Adrenal gland (tissue), 12 donors: ENCODE results near the gene ZRANB3. TPM values are rescaled to one million over a fixed set of nuclear protein-coding genes. Genes with fewer than 3 reads are reported as not detected.

Experiments used
- DNase-seq, 7 donors: peaks; one replicate each; pipeline ENCODE4 v3.0.0-alpha.2; 2019 to 2020
- H3K27ac ChIP-seq, 5 donors: fragments of 200-600 bp; sonication (generic) in 4 of 5; 1 replicate in 3 of 5; 2 replicates in 2 of 5; pipeline versions ENCODE4 v1.5.1 to v1.8.0; 2016 to 2020; ENCODE audit warnings: mild to moderate bottlenecking in 1 of 5
- H3K27me3 ChIP-seq: fragments of 200-600 bp; 2 replicates; pipeline ENCODE4 v1.8.0; 2021
- H3K36me3 ChIP-seq, 2 donors: fragments of 200-600 bp; replicated peaks in 1 of 2; 1 replicate in 1 of 2; 2 replicates in 1 of 2; pipeline versions ENCODE4 v1.5.1 to v1.8.0; 2018 to 2022
- H3K4me1 ChIP-seq, 2 donors: fragments of 200-600 bp; replicated peaks in 1 of 2; 1 replicate in 1 of 2; 2 replicates in 1 of 2; pipeline versions ENCODE4 v1.5.1 to v1.8.0; 2018 to 2021
- H3K4me3 ChIP-seq, 4 donors: fragments of 200-600 bp; sonication (generic) in 3 of 4; one replicate each; pipeline ENCODE4 v1.5.1; 2016 to 2018
- H3K9me3 ChIP-seq, 3 donors: fragments of 200-600 bp; sonication (generic) in 1 of 3; replicated peaks in 1 of 3; 1 replicate in 2 of 3; 2 replicates in 1 of 3; pipeline versions ENCODE4 v1.5.1 to v1.8.0; 2016 to 2021
- CTCF ChIP-seq, 6 experiments: fragments of 450-650 bp in 4 of 6; fragments of 200-600 bp in 2 of 6; sonication (generic) in 1 of 6; IDR thresholded peaks; 1 replicate in 5 of 6; 2 replicates in 1 of 6; pipeline versions ENCODE4 v1.5.1 to v1.8.0; 2016 to 2021; ENCODE audit warnings: antibody characterized with exemption in 6 of 6, mild to moderate bottlenecking in 2 of 6, moderate library complexity in 1 of 6
- POLR2A ChIP-seq, 2 donors: fragments of 450-650 bp; IDR thresholded peaks; one replicate each; pipeline ENCODE4 v1.6.1; 2017; ENCODE audit warnings: antibody characterized with exemption in 2 of 2, mild to moderate bottlenecking in 2 of 2, moderate library complexity in 1 of 2
- whole genome bisulfite sequencing, 4 donors: extraction: QIAGEN DNeasy Blood & Tissue Kit in 2 of 4; methylation state at CpG; one replicate each; pipeline versions ENCODE4 v1.1.5 to v1.1.7; 2013 to 2017; 5-methylcytosine and 5-hydroxymethylcytosine counted together
- intact Hi-C, 2 donors: fragments of 100-400 bp; cut with DNase I; formaldehyde crosslinking; loops; one replicate each; pipeline versions ENCODE4 v1.14.1 to v1.15.0; 2022 to 2023
- polyA plus RNA-seq, 3 donors: library from polyadenylated mRNA; stranded (reverse); fragments of 200-250 nt in 2 of 3; fragments of 350-450 nt in 1 of 3; fragmentation: Illumina TruSeq in 1 of 3; extraction: RNeasy Lipid Tissue Mini Kit (QIAGEN cat#74804) in 1 of 3; gene quantifications; one replicate each; pipeline ENCODE4 v1.2.3, GENCODE V29; 2013 to 2014
- total RNA-seq, 9 donors: library from RNA; depleted of rRNA in 4 of 9; stranded (reverse); fragments of >200 nt in 4 of 9; fragments of 120-200 nt in 1 of 9; fragmentation: NEBNext Ultra II Directional in 1 of 9; extraction: Animal tissue kit (Norgen Biotek cat#: 25700) in 1 of 9; gene quantifications; one replicate each; pipeline versions ENCODE4 v1.1.0 to v1.2.4, GENCODE V29; 2013 to 2023
- donor health status: healthy with polysubstance abuse.
- donor health status: Bipolar disorder and iron deficiency.
- donor health status: DM: yes; HTN: yes; CAD: no.
- donor health status: DM: no; HTN: no; CAD: no.
- donor health status: DM: no; HTN: no; CAD: no.
- donor health status: DM: yes; HTN: yes; CAD: no.

ZRANB3 gene
- total and polyA plus RNA-seq, 12 donors = 1.0 to 16.8 (median 9.0) TPM

GRCh38 chr2:135335256-135335655 lies 195.8 kb downstream of the ZRANB3 start:
- DNase-seq = no peak
- Histone ChIP-seq H3K36me3 (no peaks in the 10 kb centered on the region), H3K9me3 (no peaks in the 10 kb centered on the region), H3K27me3 (no peaks in the 10 kb centered on the region), H3K4me3 (no peak overlapping the region), H3K27ac (no peak overlapping the region), H3K4me1 (no peaks in the 10 kb centered on the region)
- 95 to 99% (median 96%) methylated on average over 4 of the region's 4 CpGs for WGBS, 4 donors
- intact Hi-C loops = no loop called here
- TF ChIP-seq CTCF (IDR thresholded peaks at IDR 0.05) (no peak), POLR2A (IDR thresholded peaks at IDR 0.05) (no peak)

GRCh38 chr2:135327146-135327545 lies 203.9 kb downstream of the ZRANB3 start:
- Histone ChIP-seq H3K27ac (no peak overlapping the region), H3K36me3 (no peaks in the 10 kb centered on the region), H3K4me3 (no peak overlapping the region), H3K9me3 (no peaks in the 10 kb centered on the region), H3K27me3 (no peaks in the 10 kb centered on the region), H3K4me1 (no peaks in the 10 kb centered on the region)
- no peak for DNase-seq
- no peak for TF ChIP-seq POLR2A (IDR thresholded peaks at IDR 0.05)
- TF ChIP-seq CTCF (IDR thresholded peaks at IDR 0.05) = no peak
- intact Hi-C loops = no loop called here
- WGBS, 4 donors = 72 to 85% (median 73%) methylated on average over 1 of the region's 1 CpG

GRCh38 chr2:135320465-135321355 lies 210.3 kb downstream of the ZRANB3 start:
- TF ChIP-seq POLR2A (IDR thresholded peaks at IDR 0.05) (no peak), CTCF (IDR thresholded peaks at IDR 0.05) (no peak)
- no peak overlapping the region for H3K4me3 ChIP-seq
- 86 to 93% (median 88%) methylated on average over 4 of the region's 4 CpGs for WGBS, 4 donors
- no peaks in the 10 kb centered on the region for H3K27me3 ChIP-seq
- no peak overlapping the region for H3K27ac ChIP-seq
- H3K4me1 ChIP-seq = no peaks in the 10 kb centered on the region
- H3K36me3 ChIP-seq = no peaks in the 10 kb centered on the region
- no peaks in the 10 kb centered on the region for H3K9me3 ChIP-seq
- DNase-seq = no peak
- intact Hi-C loops = no loop called here

- no peaks in the 10 kb centered on the region for H3K9me3 ChIP-seq
- no peak overlapping the region for H3K4me3 ChIP-seq
- 84 to 93% (median 88%) methylated on average over 2 of the region's 2 CpGs for WGBS, 4 donors
- no peak for DNase-seq
- TF ChIP-seq POLR2A (IDR thresholded peaks at IDR 0.05) (no peak), CTCF (IDR thresholded peaks at IDR 0.05) (no peak)
- H3K27me3 ChIP-seq = no peaks in the 10 kb centered on the region
- H3K4me1 ChIP-seq = no peaks in the 10 kb centered on the region
- no peaks in the 10 kb centered on the region for H3K36me3 ChIP-seq
- intact Hi-C loops = no loop called here
- no peak overlapping the region for H3K27ac ChIP-seq
Observed at GRCh38 chr2:135318808-135319207, 212.2 kb downstream of the ZRANB3 start.
